Mesenchymal stem cell (in vitro differentiated cells and primary cell): ENCODE data around the gene KHDC4.

ENCODE experiments used
- DNase-seq: peaks from one replicate; pipeline ENCODE4 v3.0.0-alpha.2; 2013
- H2AFZ ChIP-seq: one replicate; pipeline ENCODE4 v1.6.1; 2013; ENCODE audit warnings: low read depth, mild to moderate bottlenecking, control low read depth, inconsistent platforms, low read length, moderate library complexity
- H2AK5ac ChIP-seq: 2 replicates; pipeline ENCODE4 v1.6.1; 2013; ENCODE audit warnings: low read length, moderate library complexity, mild to moderate bottlenecking, inconsistent platforms; ENCODE audit not compliant: severe bottlenecking
- H2BK120ac ChIP-seq: one replicate; pipeline ENCODE4 v1.6.1; 2013; ENCODE audit warnings: low read depth, mild to moderate bottlenecking, inconsistent platforms, low read length, moderate library complexity
- H2BK12ac ChIP-seq, 2 experiments: one replicate each; pipeline ENCODE4 v1.6.1; 2013; ENCODE audit warnings: inconsistent platforms in 2 of 2, low read length in 2 of 2, mild to moderate bottlenecking in 2 of 2, moderate library complexity in 2 of 2, control low read depth in 1 of 2
- H2BK15ac ChIP-seq: one replicate; pipeline ENCODE4 v1.6.1; 2013; ENCODE audit warnings: mild to moderate bottlenecking, low read depth, inconsistent platforms; ENCODE audit not compliant: poor library complexity, severe bottlenecking
- H2BK5ac ChIP-seq: 2 replicates; pipeline ENCODE4 v1.6.1; 2013; ENCODE audit warnings: low read depth, mild to moderate bottlenecking, low read length, control low read depth, inconsistent platforms; ENCODE audit not compliant: poor library complexity, severe bottlenecking
- H3K14ac ChIP-seq, 2 experiments: one replicate each; pipeline ENCODE4 v1.6.1; 2013; ENCODE audit warnings: inconsistent platforms in 2 of 2, low read length in 2 of 2, control low read depth in 1 of 2, mild to moderate bottlenecking in 1 of 2, moderate library complexity in 1 of 2
- H3K18ac ChIP-seq, 2 experiments: one replicate each; pipeline ENCODE4 v1.6.1; 2013; ENCODE audit warnings: inconsistent platforms in 2 of 2, low read length in 2 of 2, control low read depth in 1 of 2, low read depth in 1 of 2, mild to moderate bottlenecking in 1 of 2
- H3K23ac ChIP-seq, 2 experiments: one replicate each; pipeline ENCODE4 v1.6.1; 2013; ENCODE audit warnings: inconsistent platforms in 2 of 2, low read length in 2 of 2, mild to moderate bottlenecking in 2 of 2, moderate library complexity in 2 of 2, control low read depth in 1 of 2
- H3K27ac ChIP-seq: 2 replicates; pipeline ENCODE4 v1.5.1; 2013; ENCODE audit warnings: mild to moderate bottlenecking, moderate library complexity, low read length, control low read depth, inconsistent platforms; ENCODE audit not compliant: poor library complexity, severe bottlenecking
- H3K27me3 ChIP-seq, 2 experiments: 2 replicates each; pipeline versions ENCODE4 v1.6.1 to v1.7.0; 2013; ENCODE audit warnings: low read length in 2 of 2, mild to moderate bottlenecking in 2 of 2, moderate library complexity in 2 of 2, control low read depth in 1 of 2, inconsistent platforms in 1 of 2; ENCODE audit not compliant: control insufficient read depth in 1 of 2, insufficient read depth in 1 of 2
- H3K36me3 ChIP-seq, 2 experiments: 2 replicates each; pipeline versions ENCODE4 v1.6.1 to v1.7.0; 2013; ENCODE audit warnings: low read length in 2 of 2, control low read depth in 1 of 2, inconsistent platforms in 1 of 2, low read depth in 1 of 2, mild to moderate bottlenecking in 1 of 2; ENCODE audit not compliant: insufficient read depth in 2 of 2, control insufficient read depth in 1 of 2
- H3K4ac ChIP-seq, 2 experiments: one replicate each; pipeline ENCODE4 v1.6.1; 2013; ENCODE audit warnings: inconsistent platforms in 2 of 2, low read length in 2 of 2, mild to moderate bottlenecking in 2 of 2, moderate library complexity in 2 of 2, control low read depth in 1 of 2, low read depth in 1 of 2
- H3K4me1 ChIP-seq: 2 replicates; pipeline ENCODE4 v1.6.1; 2013; ENCODE audit warnings: low read depth, low read length, control low read depth; ENCODE audit not compliant: control insufficient read depth, insufficient read depth
- H3K4me2 ChIP-seq: 2 replicates; pipeline ENCODE4 v1.6.1; 2013; ENCODE audit warnings: low read length, mild to moderate bottlenecking, inconsistent platforms; ENCODE audit not compliant: poor library complexity, severe bottlenecking
- H3K4me3 ChIP-seq, 2 experiments: 2 replicates each; pipeline versions ENCODE4 v1.5.1 to v1.7.0; 2013; ENCODE audit warnings: low read length in 2 of 2, mild to moderate bottlenecking in 2 of 2, control low read depth in 1 of 2, low read depth in 1 of 2; ENCODE audit not compliant: insufficient read depth in 1 of 2
- H3K79me1 ChIP-seq: replicated peaks from 2 replicates; pipeline ENCODE4 v1.6.1; 2013; ENCODE audit warnings: mild to moderate bottlenecking, control low read depth, low read length, inconsistent platforms; ENCODE audit not compliant: poor library complexity, severe bottlenecking
- H3K9ac ChIP-seq: 2 replicates; pipeline ENCODE4 v1.7.0; 2013; ENCODE audit warnings: mild to moderate bottlenecking, low read length, moderate library complexity
- H3K9me3 ChIP-seq: 2 replicates; pipeline ENCODE4 v1.7.0; 2013; ENCODE audit warnings: mild to moderate bottlenecking, low read length; ENCODE audit not compliant: control insufficient read depth
- H4K8ac ChIP-seq: one replicate; pipeline ENCODE4 v1.6.1; 2013; ENCODE audit warnings: inconsistent platforms, mild to moderate bottlenecking, low read length, moderate library complexity
- H4K91ac ChIP-seq: one replicate; pipeline ENCODE4 v1.6.1; 2013; ENCODE audit warnings: mild to moderate bottlenecking, low read length, inconsistent platforms
- WGBS: methylation state at CpG from one replicate; pipeline ENCODE4 v1.1.7; 2013; ENCODE audit warnings: mixed read lengths; 5-methylcytosine and 5-hydroxymethylcytosine counted together

KHDC4 gene

DNA sequence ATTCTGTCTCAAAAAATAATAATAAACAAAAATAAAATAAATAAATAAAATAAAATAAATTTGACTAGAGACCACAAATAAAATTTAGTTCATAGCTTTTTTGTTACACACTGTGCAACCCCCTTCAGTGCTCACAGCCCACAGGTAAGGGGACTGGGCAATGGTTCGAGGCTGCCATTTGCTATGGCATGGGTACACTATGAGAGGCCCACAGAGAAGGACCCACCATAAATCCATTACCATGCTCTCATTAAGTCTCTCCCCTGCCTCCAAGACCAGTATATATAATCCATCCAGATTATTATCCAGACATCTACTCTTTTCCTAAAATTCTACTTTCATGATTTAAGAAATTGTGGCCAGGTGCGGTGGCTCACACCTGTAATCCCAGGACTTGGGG is 14.4 kb downstream of the KHDC4 start:
- peaks cover 16% of the 10 kb centered on the region for H3K79me1 ChIP-seq
- no peak overlapping the region for H3K23ac ChIP-seq
- no peak overlapping the region for H4K91ac ChIP-seq
- H3K9ac ChIP-seq = no peak overlapping the region
- H3K4ac ChIP-seq = no peak overlapping the region
- H3K4me1 ChIP-seq = no peaks in the 10 kb centered on the region
- no peak overlapping the region for H2BK120ac ChIP-seq
- DNase-seq = no peak
- no peak overlapping the region for H2AK5ac ChIP-seq
- H3K27me3 ChIP-seq = no peaks in the 10 kb centered on the region
- no peak overlapping the region for H3K18ac ChIP-seq
- no peak overlapping the region for H4K8ac ChIP-seq
- no peak overlapping the region for H3K4me2 ChIP-seq
- WGBS = 94% methylated on average over 2 of the region's 2 CpGs
- no peak overlapping the region for H3K4me3 ChIP-seq
- H3K14ac ChIP-seq = no peak overlapping the region
- H2AFZ ChIP-seq = no peak overlapping the region
- no peak overlapping the region for H2BK5ac ChIP-seq
- no peak overlapping the region for H3K27ac ChIP-seq
- no peak overlapping the region for H2BK12ac ChIP-seq
- H3K9me3 ChIP-seq = no peaks in the 10 kb centered on the region
- no peak overlapping the region for H2BK15ac ChIP-seq
- peaks cover 44 to 93% of the 10 kb centered on the region in 2 experiments for H3K36me3 ChIP-seq

DNA sequence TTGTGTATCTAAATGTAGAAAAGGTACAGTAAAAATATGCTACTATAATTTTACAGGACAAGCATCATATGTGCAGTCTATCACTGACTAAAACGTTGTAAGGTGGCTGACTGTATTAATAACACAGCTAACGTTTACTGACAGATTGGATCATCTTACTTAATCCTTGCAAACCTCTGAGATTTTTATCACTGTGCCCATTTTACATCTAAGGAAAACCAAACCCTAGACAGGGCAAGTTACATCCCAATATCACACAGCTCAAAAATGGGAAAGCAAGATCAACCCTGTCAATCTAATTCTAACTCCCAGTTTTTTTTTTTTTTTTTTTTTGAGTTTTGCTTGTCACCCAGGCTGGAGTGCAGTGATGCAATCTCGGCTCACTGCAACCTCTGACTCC is 15.6 kb downstream of the KHDC4 start:
- no peak overlapping the region for H4K8ac ChIP-seq
- no peak overlapping the region for H2BK12ac ChIP-seq
- H3K27me3 ChIP-seq = no peaks in the 10 kb centered on the region
- H3K23ac ChIP-seq = no peak overlapping the region
- no peak overlapping the region for H2AFZ ChIP-seq
- no peak overlapping the region for H4K91ac ChIP-seq
- H3K4me1 ChIP-seq = no peaks in the 10 kb centered on the region
- peaks cover 34 to 95% of the 10 kb centered on the region in 2 experiments for H3K36me3 ChIP-seq
- WGBS = 97% methylated on average over 3 of the region's 3 CpGs
- H3K4ac ChIP-seq = no peak overlapping the region
- no peak overlapping the region for H2BK15ac ChIP-seq
- no peak overlapping the region for H2AK5ac ChIP-seq
- no peak overlapping the region for H3K4me3 ChIP-seq
- H2BK120ac ChIP-seq = no peak overlapping the region
- no peaks in the 10 kb centered on the region for H3K9me3 ChIP-seq
- H2BK5ac ChIP-seq = no peak overlapping the region
- H3K18ac ChIP-seq = no peak overlapping the region
- DNase-seq = no peak
- no peak overlapping the region for H3K14ac ChIP-seq
- no peak overlapping the region for H3K27ac ChIP-seq
- no peak overlapping the region for H3K9ac ChIP-seq
- H3K4me2 ChIP-seq = no peak overlapping the region
- peaks cover 14% of the 10 kb centered on the region for H3K79me1 ChIP-seq

DNA sequence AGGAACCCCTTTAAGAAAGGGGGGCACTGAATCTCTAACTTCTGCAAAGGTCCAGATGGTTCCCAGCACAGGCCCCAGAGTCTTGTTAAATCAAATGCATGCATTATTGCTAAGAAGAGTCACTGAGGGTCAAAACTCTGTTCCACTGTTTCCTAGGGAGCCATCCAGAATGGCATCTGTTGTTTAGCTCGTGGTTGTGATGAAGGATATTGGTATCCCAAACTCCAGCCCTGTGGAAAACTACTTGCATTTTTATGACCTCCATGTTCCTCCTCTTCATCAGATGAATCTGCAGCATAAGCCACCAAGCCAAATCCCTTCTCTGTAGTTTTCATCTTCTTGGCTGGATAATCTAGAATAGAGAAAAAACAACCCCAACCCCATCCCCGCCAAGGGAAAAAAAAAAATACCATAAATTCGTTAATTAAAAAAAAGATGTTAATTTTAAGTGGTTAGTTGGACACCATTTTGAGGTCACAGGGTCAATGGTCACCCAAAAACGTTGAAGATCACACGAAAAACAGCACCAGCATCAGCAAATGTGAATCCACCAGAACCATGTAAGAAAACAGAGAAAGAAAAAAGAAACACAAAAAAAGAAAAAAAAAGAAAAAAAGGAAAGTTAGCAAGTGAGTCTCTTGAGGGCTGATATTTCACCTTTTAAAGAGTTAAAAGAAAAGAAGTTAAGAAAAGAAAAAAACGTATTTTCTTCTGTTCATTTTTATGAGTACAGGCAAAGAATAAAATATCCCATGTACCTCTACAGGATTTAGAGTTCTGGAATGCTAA is 20.1 kb downstream of the KHDC4 start:
- Histone ChIP-seq H3K4me3 (no peak overlapping the region), H3K23ac (no peak overlapping the region), H3K27ac (peak overlapping the region; percentile 51), H2BK120ac (no peak overlapping the region), H3K9me3 (no peaks in the 10 kb centered on the region), H4K91ac (no peak overlapping the region), H3K79me1 (peaks cover 5% of the 10 kb centered on the region), H3K27me3 (no peaks in the 10 kb centered on the region), H4K8ac (no peak overlapping the region), H2BK5ac (no peak overlapping the region), H2AFZ (no peak overlapping the region), H2BK12ac (no peak overlapping the region), H3K4ac (no peak overlapping the region), H3K36me3 (peaks cover 22 to 82% of the 10 kb centered on the region in 2 experiments), H3K14ac (no peak overlapping the region), H3K4me2 (no peak overlapping the region), H2AK5ac (no peak overlapping the region), H2BK15ac (no peak overlapping the region), H3K18ac (no peak overlapping the region), H3K4me1 (peaks cover 2% of the 10 kb centered on the region), H3K9ac (peak overlapping the region; percentile 74)
- 60% methylated on average over 1 of the region's 6 CpGs for WGBS
- peak; percentile 83 for DNase-seq

DNA sequence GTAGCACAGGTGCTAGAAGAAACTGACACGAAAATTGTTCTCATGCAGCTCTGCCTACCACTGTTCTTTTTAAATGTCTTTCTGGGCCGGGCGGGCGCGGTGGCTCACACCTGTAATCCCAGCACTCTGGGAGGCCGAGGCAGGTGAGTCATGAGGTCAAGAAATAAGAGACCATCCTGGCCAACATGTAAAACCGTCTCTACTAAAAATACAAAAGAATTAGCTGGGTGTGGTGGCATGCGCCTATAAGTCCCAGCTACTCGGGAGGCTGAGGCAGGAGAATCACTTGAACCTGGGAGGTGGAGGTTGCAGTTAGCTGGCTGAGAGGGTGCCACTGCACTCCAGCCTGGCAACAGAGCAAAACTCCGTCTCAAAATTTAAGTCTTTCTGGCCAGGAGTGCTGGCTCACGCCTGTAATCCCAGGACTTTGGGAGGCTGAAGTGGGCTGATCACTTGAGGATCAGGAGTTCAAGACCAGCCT is 22.1 kb downstream of the KHDC4 start:
- peaks cover 2% of the 10 kb centered on the region for H3K4me1 ChIP-seq
- peak overlapping the region in 1 of 2 experiments; percentile 97 for H3K4me3 ChIP-seq
- no peak overlapping the region for H3K4ac ChIP-seq
- no peaks in the 10 kb centered on the region for H3K27me3 ChIP-seq
- H3K9ac ChIP-seq = peak overlapping the region; percentile 99
- H3K9me3 ChIP-seq = no peaks in the 10 kb centered on the region
- peaks cover 27 to 81% of the 10 kb centered on the region in 2 experiments for H3K36me3 ChIP-seq
- H3K27ac ChIP-seq = peak overlapping the region; percentile 63
- no peak overlapping the region for H2AK5ac ChIP-seq
- no peak overlapping the region for H4K8ac ChIP-seq
- no peak overlapping the region for H2BK15ac ChIP-seq
- H2AFZ ChIP-seq = no peak overlapping the region
- no peak overlapping the region for H3K4me2 ChIP-seq
- H2BK12ac ChIP-seq = no peak overlapping the region
- WGBS = 85% methylated on average over 9 of the region's 11 CpGs
- H3K23ac ChIP-seq = no peak overlapping the region
- H4K91ac ChIP-seq = no peak overlapping the region
- peaks cover 8% of the 10 kb centered on the region for H3K79me1 ChIP-seq
- no peak for DNase-seq
- no peak overlapping the region for H3K14ac ChIP-seq
- no peak overlapping the region for H2BK120ac ChIP-seq
- no peak overlapping the region for H2BK5ac ChIP-seq
- H3K18ac ChIP-seq = no peak overlapping the region
